H9 (cell line): Measurements from ENCODE around the gene IQCB1. TPM values are rescaled to one million over a fixed set of nuclear protein-coding genes. Genes with fewer than 3 reads are reported as not detected.

ENCODE experiments used
- DNase-seq: peaks from one replicate; pipeline ENCODE4 v3.0.0-alpha.2; 2017
- H2AFZ ChIP-seq: one replicate; pipeline ENCODE4 v1.6.1; 2013; ENCODE audit warnings: mild to moderate bottlenecking, low read length, control low read depth, moderate library complexity
- H2AK5ac ChIP-seq: 2 replicates; pipeline ENCODE4 v1.6.1; 2013; ENCODE audit warnings: low read length, control low read depth, mixed read lengths; ENCODE audit not compliant: insufficient read length
- H2BK120ac ChIP-seq: one replicate; pipeline ENCODE4 v1.6.1; 2013; ENCODE audit warnings: low read depth, mild to moderate bottlenecking, low read length, control low read depth, inconsistent platforms; ENCODE audit not compliant: poor library complexity, severe bottlenecking
- H2BK12ac ChIP-seq: 2 replicates; pipeline ENCODE4 v1.6.1; 2013; ENCODE audit warnings: low read length, control low read depth, mixed read lengths, low read depth; ENCODE audit not compliant: insufficient read length
- H2BK15ac ChIP-seq: 2 replicates; pipeline ENCODE4 v1.6.1; 2013; ENCODE audit warnings: low read depth, low read length, control low read depth
- H2BK20ac ChIP-seq: one replicate; pipeline ENCODE4 v1.6.1; 2013; ENCODE audit warnings: low read depth, mild to moderate bottlenecking, low read length, control low read depth, inconsistent platforms; ENCODE audit not compliant: poor library complexity, severe bottlenecking
- H2BK5ac ChIP-seq: 2 replicates; pipeline ENCODE4 v1.6.1; 2013; ENCODE audit warnings: low read length, control low read depth, mixed read lengths; ENCODE audit not compliant: insufficient read length
- H3K14ac ChIP-seq: 2 replicates; pipeline ENCODE4 v1.6.1; 2013; ENCODE audit warnings: low read length, control low read depth; ENCODE audit not compliant: insufficient read depth
- H3K18ac ChIP-seq: 2 replicates; pipeline ENCODE4 v1.6.1; 2013; ENCODE audit warnings: low read depth, mild to moderate bottlenecking, mixed read lengths, low read length, control low read depth; ENCODE audit not compliant: insufficient read length
- H3K23ac ChIP-seq: 2 replicates; pipeline ENCODE4 v1.6.1; 2013; ENCODE audit warnings: low read length, control low read depth, mixed read lengths, low read depth; ENCODE audit not compliant: insufficient read length
- H3K23me2 ChIP-seq: 2 replicates; pipeline ENCODE4 v1.6.1; 2013; ENCODE audit warnings: low read depth, mild to moderate bottlenecking, mixed read lengths, low read length, control low read depth; ENCODE audit not compliant: insufficient read length, poor library complexity, severe bottlenecking
- H3K27ac ChIP-seq: 2 replicates; pipeline ENCODE4 v1.5.1; 2013; ENCODE audit warnings: low read length, control low read depth, mixed read lengths, low read depth; ENCODE audit not compliant: insufficient read length
- H3K27me3 ChIP-seq: 2 replicates; pipeline ENCODE4 v1.6.1; 2013; ENCODE audit warnings: low read length, control low read depth, inconsistent platforms; ENCODE audit not compliant: insufficient read depth
- H3K4ac ChIP-seq: 2 replicates; pipeline ENCODE4 v1.6.1; 2013; ENCODE audit warnings: low read depth, mild to moderate bottlenecking, control low read depth, inconsistent platforms, low read length, moderate library complexity
- H3K4me1 ChIP-seq: 2 replicates; pipeline ENCODE4 v1.6.1; 2013; ENCODE audit warnings: low read length, control low read depth, inconsistent platforms; ENCODE audit not compliant: insufficient read depth
- H3K4me2 ChIP-seq: 2 replicates; pipeline ENCODE4 v1.6.1; 2013; ENCODE audit warnings: low read length, control low read depth, mixed read lengths; ENCODE audit not compliant: insufficient read length, insufficient read depth
- H3K56ac ChIP-seq: 2 replicates; pipeline ENCODE4 v1.6.1; 2013; ENCODE audit warnings: low read depth, mild to moderate bottlenecking, mixed read lengths, low read length, control low read depth; ENCODE audit not compliant: insufficient read length
- H3K79me1 ChIP-seq: 2 replicates; pipeline ENCODE4 v1.6.1; 2013; ENCODE audit warnings: low read depth, mild to moderate bottlenecking, moderate library complexity, low read length, control low read depth, inconsistent platforms; ENCODE audit not compliant: insufficient read depth, poor library complexity, severe bottlenecking
- H3K79me2 ChIP-seq: 2 replicates; pipeline ENCODE4 v1.6.1; 2013; ENCODE audit warnings: low read length, control low read depth, inconsistent platforms; ENCODE audit not compliant: insufficient read depth
- H3K9ac ChIP-seq: 2 replicates; pipeline ENCODE4 v1.6.1; 2013; ENCODE audit warnings: low read length, control low read depth, mixed read lengths; ENCODE audit not compliant: insufficient read length; ENCODE audit errors: extremely low read depth
- H3K9me3 ChIP-seq: one replicate; pipeline ENCODE4 v1.6.1; 2013; ENCODE audit warnings: low read depth, low read length, inconsistent platforms; ENCODE audit not compliant: control insufficient read depth
- H3T11ph ChIP-seq: one replicate; pipeline ENCODE4 v1.6.1; 2013; ENCODE audit warnings: mild to moderate bottlenecking, low read length, control low read depth, inconsistent platforms
- H4K20me1 ChIP-seq: one replicate; pipeline ENCODE4 v1.6.1; 2013; ENCODE audit not compliant: control insufficient read depth, insufficient read length, insufficient read depth
- H4K5ac ChIP-seq: 2 replicates; pipeline ENCODE4 v1.6.1; 2013; ENCODE audit warnings: low read depth, mild to moderate bottlenecking, mixed read lengths, low read length, control low read depth; ENCODE audit not compliant: insufficient read length
- H4K8ac ChIP-seq: replicated peaks from 2 replicates; pipeline ENCODE4 v1.6.1; 2013; ENCODE audit warnings: low read length, control low read depth, mixed read lengths, low read depth; ENCODE audit not compliant: insufficient read length
- H4K91ac ChIP-seq: 2 replicates; pipeline ENCODE4 v1.6.1; 2013; ENCODE audit warnings: low read depth, mild to moderate bottlenecking, moderate library complexity, mixed read lengths, low read length, control low read depth; ENCODE audit not compliant: insufficient read length
- H3K27ac Mint-ChIP-seq, 3 experiments: 2 replicates in 2 of 3; 3 replicates in 1 of 3; pipeline ENCODE4 v1.8.0; 2020 to 2021; ENCODE audit warnings: mixed read lengths in 3 of 3, mild to moderate bottlenecking in 1 of 3, moderate library complexity in 1 of 3
- H3K27me3 Mint-ChIP-seq: 2 replicates; pipeline ENCODE4 v1.8.0; 2021; ENCODE audit warnings: low read depth, mild to moderate bottlenecking, moderate library complexity, mixed read lengths
- H3K36me3 Mint-ChIP-seq, 3 experiments: 2 replicates in 2 of 3; 3 replicates in 1 of 3; pipeline ENCODE4 v1.8.0; 2020 to 2021; ENCODE audit warnings: low read depth in 3 of 3, mixed read lengths in 3 of 3; ENCODE audit not compliant: insufficient read depth in 1 of 3
- H3K4me1 Mint-ChIP-seq, 2 experiments: 2 replicates each; pipeline ENCODE4 v1.8.0; 2020; ENCODE audit warnings: mixed read lengths in 2 of 2
- H3K4me3 Mint-ChIP-seq, 2 experiments: 2 replicates in 1 of 2; 3 replicates in 1 of 2; pipeline ENCODE4 v1.8.0; 2020 to 2021; ENCODE audit warnings: mild to moderate bottlenecking in 2 of 2, mixed read lengths in 2 of 2, moderate library complexity in 1 of 2
- H3K9me3 Mint-ChIP-seq, 2 experiments: 2 replicates in 1 of 2; 3 replicates in 1 of 2; pipeline ENCODE4 v1.8.0; 2020; ENCODE audit warnings: mild to moderate bottlenecking in 2 of 2, mixed read lengths in 2 of 2, moderate library complexity in 1 of 2
- WGBS: extraction: QIAGEN DNeasy Blood & Tissue Kit; methylation state at CpG from one replicate; pipeline ENCODE4 v1.1.7; 2013; ENCODE audit warnings: missing lambda C conversion rate, low lambda C conversion rate, mixed read lengths; ENCODE audit not compliant: insufficient read length; ENCODE audit errors: extremely low coverage; 5-methylcytosine and 5-hydroxymethylcytosine counted together
- total RNA-seq: library from RNA; stranded (reverse); gene quantifications from 2 replicates; pipeline ENCODE4 v1.2.1, GENCODE V29; 2021
- TF ChIP-seq, protein P1 (sequence below): fragments of 200-600 bp; sonication (generic); conservative IDR thresholded peaks from 3 replicates; pipeline ENCODE4 v1.8.0; 2021; ENCODE audit warnings: antibody characterized with exemption, mild to moderate bottlenecking

The IQCB1 gene
- total RNA-seq, 1 experiment from 2014 or later, result 35.8 TPM

DNA sequence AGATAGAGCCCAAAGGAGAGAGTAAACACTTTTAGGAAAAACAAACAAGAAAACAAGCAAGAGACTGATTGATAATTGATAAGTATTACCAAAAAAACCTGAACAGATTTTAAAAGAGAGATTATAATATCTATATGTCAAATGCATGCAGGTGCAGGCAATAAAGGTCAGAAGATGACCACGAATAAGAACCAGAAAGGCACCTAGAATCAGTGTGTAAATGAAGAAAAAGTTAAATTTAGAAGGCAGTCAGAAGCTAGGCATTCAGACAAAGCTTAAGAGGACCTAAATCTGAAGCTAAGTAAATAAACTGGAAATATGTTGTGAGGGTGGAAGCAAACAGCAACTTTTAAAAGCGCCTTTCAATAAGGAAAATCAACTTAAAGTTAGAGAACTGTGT lies 16.3 kb downstream of the IQCB1 start:
- no peak overlapping the region for H2BK5ac ChIP-seq
- H2BK15ac ChIP-seq, result no peak overlapping the region
- peaks cover 4% of the 10 kb centered on the region for H3K79me1 ChIP-seq
- H4K91ac ChIP-seq, result no peak overlapping the region
- Mint-ChIP-seq H3K4me1 (no peaks in the 10 kb centered on the region), H3K27ac (no peak overlapping the region), H3K36me3 (peaks cover 50 to 63% (median 57%) of the 10 kb centered on the region in 3 experiments), H3K4me3 (no peak overlapping the region), H3K9me3 (peaks cover 10 to 11% of the 10 kb centered on the region in 2 experiments; a peak in 4 of 5 replicates), H3K27me3 (no peaks in the 10 kb centered on the region)
- H2AFZ ChIP-seq, result no peak overlapping the region
- no peak overlapping the region for H3K56ac ChIP-seq
- no peak for DNase-seq
- no peak overlapping the region for H2BK12ac ChIP-seq
- H3K4me1 ChIP-seq, result no peaks in the 10 kb centered on the region
- no peak overlapping the region for H4K8ac ChIP-seq
- TF ChIP-seq, protein P1, sequence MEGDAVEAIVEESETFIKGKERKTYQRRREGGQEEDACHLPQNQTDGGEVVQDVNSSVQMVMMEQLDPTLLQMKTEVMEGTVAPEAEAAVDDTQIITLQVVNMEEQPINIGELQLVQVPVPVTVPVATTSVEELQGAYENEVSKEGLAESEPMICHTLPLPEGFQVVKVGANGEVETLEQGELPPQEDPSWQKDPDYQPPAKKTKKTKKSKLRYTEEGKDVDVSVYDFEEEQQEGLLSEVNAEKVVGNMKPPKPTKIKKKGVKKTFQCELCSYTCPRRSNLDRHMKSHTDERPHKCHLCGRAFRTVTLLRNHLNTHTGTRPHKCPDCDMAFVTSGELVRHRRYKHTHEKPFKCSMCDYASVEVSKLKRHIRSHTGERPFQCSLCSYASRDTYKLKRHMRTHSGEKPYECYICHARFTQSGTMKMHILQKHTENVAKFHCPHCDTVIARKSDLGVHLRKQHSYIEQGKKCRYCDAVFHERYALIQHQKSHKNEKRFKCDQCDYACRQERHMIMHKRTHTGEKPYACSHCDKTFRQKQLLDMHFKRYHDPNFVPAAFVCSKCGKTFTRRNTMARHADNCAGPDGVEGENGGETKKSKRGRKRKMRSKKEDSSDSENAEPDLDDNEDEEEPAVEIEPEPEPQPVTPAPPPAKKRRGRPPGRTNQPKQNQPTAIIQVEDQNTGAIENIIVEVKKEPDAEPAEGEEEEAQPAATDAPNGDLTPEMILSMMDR, result no peak
- H3K23ac ChIP-seq, result no peak overlapping the region
- WGBS, result no CpG with 5 or more reads among the region's 2 CpGs
- no peaks in the 10 kb centered on the region; the same call in 1 of the 2 replicates for H3K79me2 ChIP-seq
- no peak overlapping the region for H3K9ac ChIP-seq
- no peak overlapping the region for H3K14ac ChIP-seq
- H2AK5ac ChIP-seq, result no peak overlapping the region
- no peak overlapping the region for H2BK120ac ChIP-seq
- no peak overlapping the region for H3K4me2 ChIP-seq
- H4K5ac ChIP-seq, result no peak overlapping the region
- H3K4ac ChIP-seq, result no peak overlapping the region
- no peak overlapping the region for H3K18ac ChIP-seq
- H3K9me3 ChIP-seq, result no peaks in the 10 kb centered on the region
- H3T11ph ChIP-seq, result no peak overlapping the region
- no peak overlapping the region for H3K27ac ChIP-seq
- no peak overlapping the region for H2BK20ac ChIP-seq
- no peaks in the 10 kb centered on the region for H4K20me1 ChIP-seq
- H3K27me3 ChIP-seq, result no peaks in the 10 kb centered on the region
- H3K23me2 ChIP-seq, result no peaks in the 10 kb centered on the region
